Stimulated activated CD4-positive, alpha-beta T cell treated with anti-CD3 and anti-CD28 coated beads, Interleukin-4, amount 100 ng/mL, for 1 hour (primary cell): Measurements from ENCODE around the gene OSMR.
"Not testable (repeated sequence)": the region's sequence is repeated elsewhere in the genome, so short reads cannot be mapped to it uniquely, and the experiment has no call there.

Source experiments
- DNase-seq: peaks from one replicate; pipeline ENCODE4 v3.0.0-alpha.2; 2020

Gene OSMR

GRCh38 chr5:38831909-38832308 lies 13.9 kb upstream of the OSMR start:
- DNase-seq, result no peak

GRCh38 chr5:38832810-38833209 lies 13.0 kb upstream of the OSMR start:
- DNase-seq, result no peak

DNA sequence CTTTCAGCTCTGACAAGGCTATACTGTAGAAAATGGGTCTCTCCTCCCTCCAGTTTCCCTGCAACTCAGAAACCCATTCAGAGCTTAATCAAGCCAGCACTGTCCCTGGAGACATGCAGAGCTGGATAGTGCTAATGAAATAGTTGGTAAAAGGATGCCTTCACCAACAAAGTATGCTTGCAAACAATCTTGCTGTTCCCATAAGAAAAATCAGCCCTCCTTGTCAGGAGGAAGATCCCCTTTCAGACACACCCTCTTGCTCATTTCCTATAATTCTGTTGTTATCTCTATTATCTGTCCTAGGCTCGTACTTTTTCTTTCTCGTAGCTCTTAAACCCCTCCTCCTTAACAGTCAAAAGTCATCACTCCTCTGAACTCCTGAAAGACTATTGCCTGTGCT lies 9.9 kb upstream of the OSMR start:
- no peak for DNase-seq

DNA sequence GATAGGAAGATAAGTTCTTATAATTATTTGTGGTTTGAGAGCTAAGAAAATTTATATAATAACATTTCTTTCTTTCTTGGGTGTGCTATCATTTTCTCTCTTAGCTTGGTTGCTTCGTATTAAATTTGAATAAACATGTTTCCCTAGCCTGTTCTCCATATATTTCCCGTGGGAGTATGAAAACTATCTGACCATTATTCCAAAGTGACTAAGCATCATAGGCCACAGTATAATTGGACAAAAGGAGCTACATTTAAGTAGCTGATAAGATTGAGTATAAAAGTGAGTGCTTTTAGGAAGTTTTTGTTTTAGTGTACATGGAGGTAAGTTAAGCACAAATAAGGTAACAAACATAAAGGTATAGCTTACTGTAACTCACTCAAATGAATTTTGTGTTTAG lies 8.4 kb upstream of the OSMR start:
- no peak for DNase-seq

GRCh38 chr5:38837932-38838331 lies 7.9 kb upstream of the OSMR start:
- DNase-seq, result no peak

DNA sequence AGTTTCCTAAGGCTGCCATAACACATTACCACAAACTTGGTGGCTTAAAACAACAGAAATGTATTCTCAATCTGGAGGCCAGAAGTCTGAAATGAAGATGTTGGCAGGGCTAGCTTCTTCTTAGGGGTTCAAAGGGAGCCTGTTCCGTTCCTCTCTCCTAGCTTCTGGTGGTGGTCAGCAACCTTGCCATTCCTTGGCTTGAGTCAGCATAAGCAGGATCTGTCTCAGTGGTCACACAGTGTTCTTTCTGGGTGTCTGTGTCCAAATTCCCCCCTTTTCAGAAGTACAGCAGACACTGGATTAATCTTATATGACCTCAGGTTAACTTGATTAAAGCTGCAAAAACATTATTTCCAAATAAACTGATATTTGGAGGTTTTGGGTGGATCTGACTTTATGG lies 2.1 kb upstream of the OSMR start:
- DNase-seq, result no peak

DNA sequence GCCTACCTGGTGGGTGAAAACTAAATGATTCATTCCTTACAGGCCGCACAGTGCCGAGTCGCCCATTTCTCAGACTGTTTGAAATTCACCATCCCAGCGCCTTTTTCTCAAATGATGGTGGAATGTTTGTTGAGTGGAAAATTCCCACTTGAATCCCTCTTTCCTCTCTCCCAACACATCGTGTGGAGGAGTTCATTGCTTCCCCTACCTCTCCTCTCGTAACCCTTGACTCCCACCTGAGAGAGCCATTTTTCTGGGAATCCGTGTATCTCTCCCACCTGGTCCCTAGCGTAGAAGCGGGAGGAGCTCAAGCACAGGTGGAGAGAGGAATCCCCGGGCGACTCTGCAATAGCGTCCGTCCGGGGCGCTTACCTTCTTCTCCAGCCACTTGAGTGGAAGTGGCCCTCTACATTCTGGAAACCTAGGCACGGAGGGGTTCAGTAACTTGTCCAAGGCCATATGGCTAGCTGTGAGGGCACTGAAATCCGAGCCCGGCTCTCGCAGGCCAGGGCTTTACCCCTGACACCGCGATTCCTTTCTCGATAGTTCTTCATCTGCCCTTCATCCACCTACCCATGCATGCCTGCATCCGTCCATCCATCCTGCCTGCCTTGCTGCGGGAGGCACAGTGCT lies 683 bp downstream of the OSMR start:
- no peak for DNase-seq

DNA sequence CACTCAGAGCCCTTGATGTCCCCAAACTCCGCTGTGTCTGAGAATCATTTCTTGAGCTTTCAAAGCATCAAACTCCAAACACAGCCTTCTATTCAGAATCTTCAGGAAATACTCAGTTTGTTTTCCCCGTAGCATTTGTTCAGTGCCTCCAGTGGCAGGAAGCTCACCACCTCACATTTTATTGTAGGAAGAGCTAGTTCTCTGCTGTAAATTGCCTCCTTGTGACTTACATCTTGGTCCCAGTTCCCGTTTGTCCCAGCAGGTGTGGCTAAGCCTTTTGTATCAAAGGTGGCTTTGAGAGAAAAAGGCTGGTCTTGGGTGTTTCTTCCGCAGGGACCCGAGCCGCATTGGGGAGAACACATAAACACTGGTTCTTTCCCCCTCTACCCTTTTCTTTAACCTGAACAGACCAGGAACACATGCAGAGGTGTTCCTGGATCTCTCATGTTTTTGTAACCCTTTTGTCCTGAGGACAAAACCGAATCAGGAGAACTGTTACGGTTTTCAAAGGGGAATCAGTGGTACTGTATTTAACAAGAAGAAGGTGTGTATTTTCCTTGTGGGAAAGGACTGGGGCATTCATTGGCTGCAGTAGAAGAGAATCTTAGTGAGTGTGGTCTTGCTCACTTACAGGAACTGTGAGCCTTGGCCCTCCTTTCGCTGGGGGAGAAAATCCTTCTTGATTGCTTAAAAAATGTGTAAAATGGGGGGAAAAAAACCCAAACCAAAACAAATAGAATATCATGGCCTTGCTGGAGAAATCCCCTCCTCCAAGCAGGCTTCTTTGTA lies 1.9 kb downstream of the OSMR start:
- DNase-seq, result no peak

GRCh38 chr5:38848637-38849036 lies 2.8 kb downstream of the OSMR start:
- DNase-seq, result no peak

DNA sequence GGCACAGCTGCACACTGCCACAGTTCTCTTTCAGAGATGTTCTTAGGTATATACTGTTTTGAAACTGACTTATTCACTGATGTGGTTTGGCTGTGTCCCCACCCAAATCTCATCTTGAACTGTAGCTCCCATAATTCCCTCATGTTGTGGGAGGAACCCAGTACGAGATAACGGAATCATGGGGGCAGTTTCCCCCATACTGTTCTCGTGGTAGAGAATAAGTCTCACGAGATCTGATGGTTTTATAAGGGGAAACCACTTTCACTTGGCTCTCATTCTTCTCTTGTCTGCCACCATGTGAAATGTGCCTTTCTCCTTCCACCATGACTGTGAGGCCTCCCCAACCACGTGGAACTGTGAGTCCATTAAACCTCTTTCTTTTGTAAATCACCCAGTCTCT lies 5.8 kb downstream of the OSMR start:
- DNase-seq, result not testable (repeated sequence)

- DNase-seq, result no peak
Measured at GRCh38 chr5:38853753-38854470, 8.1 kb downstream of the OSMR start.

DNA sequence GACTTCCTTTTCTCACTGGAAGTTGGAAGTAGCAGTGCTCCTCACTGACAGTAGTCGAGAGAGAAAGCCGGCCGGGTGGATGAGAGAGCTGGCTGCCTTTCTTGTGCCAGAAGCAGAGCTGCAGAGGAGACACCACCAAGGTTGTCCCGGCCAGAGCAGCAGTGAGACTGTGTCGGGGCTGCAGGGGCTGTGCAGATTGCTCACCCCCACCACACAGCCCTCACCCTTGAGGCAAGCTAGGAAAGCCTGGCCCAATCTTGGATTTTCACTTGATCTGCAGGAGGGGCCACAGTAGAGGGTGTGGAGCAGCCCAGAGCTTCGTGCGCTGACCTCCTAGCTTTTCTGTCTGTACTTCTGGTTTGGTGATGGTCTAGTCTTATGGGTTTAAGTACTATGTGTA lies 9.1 kb downstream of the OSMR start:
- no peak for DNase-seq

GRCh38 chr5:38856660-38857059 lies 10.8 kb downstream of the OSMR start:
- no peak for DNase-seq

GRCh38 chr5:38858839-38859238 lies 13.0 kb downstream of the OSMR start:
- DNase-seq, result no peak

GRCh38 chr5:38861986-38862770 lies 16.4 kb downstream of the OSMR start:
- not testable (repeated sequence) for DNase-seq

DNA sequence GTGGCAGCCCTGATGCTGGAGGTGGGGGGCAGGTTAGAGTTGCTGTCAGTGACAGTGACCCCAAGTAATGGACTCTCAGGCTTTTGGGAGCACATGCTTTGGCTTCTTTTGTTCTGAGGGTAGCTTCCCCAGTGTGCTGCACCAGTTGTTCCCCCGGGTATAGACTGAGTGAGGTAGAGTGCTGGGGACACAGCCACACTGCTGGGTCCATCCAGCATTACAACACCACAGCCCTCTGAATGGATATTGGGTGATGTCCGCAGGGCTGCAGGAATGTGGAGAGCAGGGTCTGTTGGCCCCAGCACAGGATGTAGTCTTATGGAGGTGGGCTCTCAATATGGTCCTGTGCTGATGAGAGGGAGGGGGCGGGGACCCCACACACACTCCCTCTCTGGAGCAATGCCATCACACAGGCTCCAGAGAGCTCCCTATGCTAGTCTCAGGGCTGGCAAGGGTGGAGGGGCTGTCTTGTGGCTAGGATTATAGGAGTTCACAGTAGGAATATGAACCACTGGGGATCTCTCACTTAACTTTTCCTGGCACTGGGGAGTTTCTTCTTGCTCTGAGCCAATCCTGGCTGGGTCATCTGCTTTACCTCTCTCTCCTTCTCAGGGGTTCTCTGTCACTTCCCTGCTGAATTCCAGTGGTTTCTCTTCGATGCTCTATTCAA lies 20.7 kb downstream of the OSMR start:
- no peak for DNase-seq

DNA sequence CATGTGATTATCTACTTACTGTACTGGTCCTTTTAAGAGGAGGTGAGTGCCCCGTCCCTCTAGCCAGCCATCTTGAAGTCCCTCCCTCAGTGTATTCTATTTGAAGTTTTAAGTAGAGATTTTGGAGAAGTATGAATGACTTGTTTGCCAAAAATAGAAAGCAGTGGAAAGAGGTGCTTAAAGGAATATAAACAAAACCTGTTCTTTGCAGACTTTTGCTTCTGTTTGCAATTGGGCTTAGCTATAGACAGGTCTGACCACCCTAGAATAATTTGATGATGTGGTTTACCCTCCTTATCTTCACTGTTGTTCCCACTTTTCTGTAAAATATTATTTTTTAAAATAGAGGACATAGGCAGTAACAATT lies 21.2 kb downstream of the OSMR start:
- no peak for DNase-seq

- no peak for DNase-seq
Measured at GRCh38 chr5:38867416-38867815, 21.6 kb downstream of the OSMR start.

- no peak for DNase-seq
Measured at GRCh38 chr5:38870595-38870994, 24.8 kb downstream of the OSMR start.

DNA sequence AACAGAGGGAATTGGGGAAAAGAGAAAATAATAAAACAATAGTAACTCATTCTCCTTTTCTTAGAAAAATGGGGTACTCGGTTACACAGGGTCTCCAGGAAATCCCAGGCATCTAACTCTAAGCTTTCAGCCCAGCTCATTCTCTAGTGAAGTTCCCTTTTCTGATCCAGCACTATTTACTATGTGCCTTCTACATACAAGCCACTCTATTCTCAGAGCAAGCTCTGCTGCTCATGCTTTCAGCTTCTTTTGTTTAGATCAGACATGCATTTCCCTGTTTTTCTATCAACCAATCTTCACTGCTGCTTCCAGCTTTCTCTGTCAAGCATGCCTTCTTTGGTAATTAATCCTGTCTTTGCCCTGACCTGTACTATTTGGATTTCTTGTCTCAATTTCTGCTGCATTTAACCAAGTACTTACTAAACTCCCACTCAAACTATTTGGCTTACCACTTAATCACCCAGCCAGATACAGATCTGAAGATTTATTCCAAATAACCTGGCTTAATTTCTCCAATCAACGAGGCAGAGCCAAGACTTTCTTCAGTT lies 25.3 kb downstream of the OSMR start:
- no peak for DNase-seq

DNA sequence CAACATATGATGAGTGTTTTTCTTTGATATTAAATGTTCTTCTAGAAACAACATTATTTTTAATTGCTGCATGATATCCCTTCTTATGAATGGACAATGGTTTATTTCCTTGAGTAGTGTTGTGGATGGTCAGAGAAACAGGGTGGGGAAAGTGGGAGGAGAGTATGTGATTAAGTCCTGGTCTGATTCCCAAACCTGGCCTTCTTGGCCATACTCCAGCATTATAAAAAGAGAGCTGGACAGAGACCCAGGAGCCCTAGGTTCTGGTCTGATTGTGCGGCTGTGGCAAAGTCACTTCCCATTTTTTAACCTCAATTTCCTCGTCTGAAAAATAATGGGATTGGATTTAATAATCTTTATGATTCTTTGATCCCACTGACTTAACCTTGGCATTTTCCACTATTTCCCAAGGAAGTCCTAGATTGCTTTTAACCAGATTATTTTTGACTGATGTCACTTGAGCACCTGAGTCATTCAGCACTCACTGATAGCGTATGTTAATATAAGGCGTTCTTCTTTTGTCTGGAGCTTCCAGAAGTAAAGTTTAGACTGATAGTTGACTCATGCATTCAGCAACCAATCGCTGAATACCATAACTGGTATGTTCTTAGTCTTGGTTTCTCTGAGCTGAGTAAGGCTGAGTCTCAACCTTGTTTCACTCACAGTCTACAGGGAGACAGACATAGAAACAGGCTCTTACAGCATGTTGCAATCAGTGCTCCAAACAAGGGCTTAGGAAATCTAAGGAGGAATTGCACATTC lies 26.2 kb downstream of the OSMR start:
- no peak for DNase-seq

DNA sequence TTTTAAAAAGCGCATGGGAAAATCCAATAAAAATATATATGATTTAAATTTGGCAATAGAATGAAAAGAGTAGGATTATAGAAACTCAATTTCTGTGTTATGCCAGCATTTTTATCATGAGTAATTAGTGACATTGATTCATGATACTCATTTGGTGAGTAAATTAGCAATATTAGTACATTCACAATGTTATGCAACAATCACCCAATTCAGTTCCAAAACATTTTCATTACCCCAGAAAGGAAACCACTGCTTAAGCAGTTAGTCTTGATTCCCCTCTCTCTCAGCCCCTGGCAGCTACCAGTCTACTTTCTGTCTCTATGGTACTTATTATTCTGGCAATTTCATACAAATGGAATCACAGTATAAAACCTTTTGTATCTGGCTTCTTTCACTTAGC lies 27.0 kb downstream of the OSMR start:
- no peak for DNase-seq
